ENCODE data around the gene GAS1.

Gene GAS1

GRCh38 chr9:86901511-86901910, 45.8 kb downstream of the GAS1 start:
- TF ChIP-seq CTCF (conservative IDR thresholded peaks at IDR 0.05; ENCODE audit: low read length) = no peak
- TF ChIP-seq EZH2phosphoT487 (IDR thresholded peaks at IDR 0.05; ENCODE audit: borderline replicate concordance) = no peak
- H3K27me3 ChIP-seq (ENCODE audit: insufficient read depth, low read length, poor library complexity, severe bottlenecking) = no peaks in the 10 kb centered on the region
- no peak overlapping the region for H3K9ac ChIP-seq (ENCODE audit: low read depth, low read length, poor library complexity, severe bottlenecking)
- H3K9me2 ChIP-seq (replicated peaks; ENCODE audit: low read depth, low read length) = no peaks in the 10 kb centered on the region
- no peak overlapping the region for H3K4me2 ChIP-seq (ENCODE audit: low read depth, low read length, poor library complexity, severe bottlenecking)
- 0 out of 2 replicates have a peak, but pooled peaks cover 1% of the 10 kb centered on the region for H3K9me3 ChIP-seq (ENCODE audit: insufficient read depth, low read depth, low read length)
- H4K20me1 ChIP-seq (ENCODE audit: insufficient read depth, low read length, poor library complexity, severe bottlenecking) = no peaks in the 10 kb centered on the region
- no peaks in the 10 kb centered on the region for H3K36me3 ChIP-seq (ENCODE audit: insufficient read depth, low read length)
- H3K79me2 ChIP-seq (ENCODE audit: insufficient read depth, low read length) = no peaks in the 10 kb centered on the region
- H3F3A ChIP-seq (ENCODE audit: low read depth) = no peaks in the 10 kb centered on the region
- no peaks in the 10 kb centered on the region for H3K4me1 ChIP-seq (ENCODE audit: insufficient read depth, low read length, poor library complexity, severe bottlenecking)
- no peak overlapping the region for H2AFZ ChIP-seq (ENCODE audit: low read length)
- no peak overlapping the region for H3K4me3 ChIP-seq (ENCODE audit: low read length, poor library complexity, severe bottlenecking)
